Heart right ventricle (tissue), 16 donors: ENCODE measurements around the gene DSTYK. TPM values are rescaled to one million over a fixed set of nuclear protein-coding genes. Genes with fewer than 3 reads are reported as not detected.

ENCODE experiments used
- ATAC-seq, 8 donors: fragments of 200-7000 bp; cut with Tn5 transposase; one replicate each; pipeline ENCODE4 v1.9.1; 2020; ENCODE audit warnings: mild to moderate bottlenecking in 8 of 8, moderate library complexity in 8 of 8, moderate number of reproducible peaks in 1 of 8
- DNase-seq, 2 donors: peaks; one replicate each; pipeline ENCODE4 v3.0.0-alpha.2; 2020
- H3K27ac ChIP-seq, 10 donors: fragments of 200-600 bp; sonication (generic) in 2 of 10; one replicate each; pipeline versions ENCODE4 v1.5.0 to v1.8.0; 2020 to 2022; ENCODE audit warnings: mild to moderate bottlenecking in 3 of 10
- H3K27me3 ChIP-seq, 7 donors: fragments of 200-600 bp; one replicate each; pipeline ENCODE4 v1.8.0; 2021 to 2022; ENCODE audit warnings: mild to moderate bottlenecking in 2 of 7
- H3K36me3 ChIP-seq, 9 donors: fragments of 200-600 bp; sonication (generic) in 1 of 9; one replicate each; pipeline versions ENCODE4 v1.5.0 to v1.8.0; 2020 to 2022; ENCODE audit warnings: mild to moderate bottlenecking in 2 of 9
- H3K4me1 ChIP-seq, 9 donors: fragments of 200-600 bp; sonication (generic) in 1 of 9; one replicate each; pipeline versions ENCODE4 v1.5.0 to v1.8.0; 2020 to 2022; ENCODE audit warnings: mild to moderate bottlenecking in 4 of 9
- H3K4me3 ChIP-seq, 10 donors: fragments of 200-600 bp; sonication (generic) in 2 of 10; one replicate each; pipeline versions ENCODE4 v1.5.0 to v1.8.0; 2020 to 2022; ENCODE audit warnings: mild to moderate bottlenecking in 7 of 10, moderate library complexity in 2 of 10
- H3K9me3 ChIP-seq, 11 donors: fragments of 200-600 bp in 10 of 11; sonication (generic) in 2 of 11; one replicate each; pipeline versions ENCODE4 v1.5.0 to v1.8.0; 2013 to 2022; ENCODE audit warnings: mild to moderate bottlenecking in 2 of 11, control low read depth in 1 of 11, moderate library complexity in 1 of 11
- WGBS, 2 donors: extraction: QIAGEN DNeasy Blood & Tissue Kit; methylation state at CpG; one replicate each; pipeline ENCODE4 v1.1.7; 2013; ENCODE audit warnings: inconsistent platforms in 1 of 2; 5-methylcytosine and 5-hydroxymethylcytosine counted together
- intact Hi-C, 10 donors: fragments of 100-400 bp; cut with DNase I; formaldehyde crosslinking; loops; one replicate each; pipeline versions ENCODE4 v1.11.1 to v1.14.2; 2022
- polyA plus RNA-seq, 2 donors: library from polyadenylated mRNA; stranded (reverse); fragments of 200-250 nt; gene quantifications; one replicate each; pipeline ENCODE4 v1.2.3, GENCODE V29; 2013
- total RNA-seq, 10 donors: library from RNA; stranded (reverse); fragmentation: NEBNext Ultra II Directional in 3 of 10; extraction: Animal tissue kit (Norgen Biotek cat#: 25700) in 3 of 10; gene quantifications; one replicate each; pipeline versions ENCODE4 v1.2.1 to v1.2.4, GENCODE V29; 2021 to 2023
- TF ChIP-seq, protein P1 (sequence below), 9 donors: fragments of 200-600 bp; sonication (generic) in 2 of 9; IDR thresholded peaks; one replicate each; pipeline versions ENCODE4 v1.5.0 to v1.8.0; 2021 to 2022; ENCODE audit warnings: antibody characterized with exemption in 9 of 9, mild to moderate bottlenecking in 5 of 9, moderate library complexity in 1 of 9
- donor health status: Arrhythmogenic right ventricular cardiomyopathy.
- donor health status: ischemic (EF 13 %, LVEDD 7.1; RV severe dilation, severe dysfunction).
- donor health status: healthy with polysubstance abuse.
- donor health status: DM: no; HTN: yes; CAD: no.
- donor health status: DM: no; HTN: no; CAD: no.
- donor health status: ischemic (EF 25% LVEDD 6.9; RV normal size, moderate dysfunction).
- donor health status: ischemic (EF 25% LVEDD 5.7; RV mildly dilated, moderate dysfunction).
- donor health status: healthy.
- donor health status: DM: yes; HTN: yes; CAD: no.
- donor health status: Ischemic cardiomyopathy.
- donor health status: ischemic (EF 35%, LVEDD 5.7; RV mildly dilated, moderate dysfunction).
- donor health status: nonischemic (EF 11% LVEDD 7.7; RV severe dilation, severe dysfunction).
- donor health status: DM: yes; HTN: yes; CAD: no.
- donor health status: PGD.
- donor health status: ischemic (EF 29% LVEDD 5.4; RV normal size, mild dysfunction).
- donor health status: nonischemic (EF 23%, LVEDD 6.1; RV moderate dilation, normal function).

DSTYK gene
- total and polyA plus RNA-seq, 12 donors: 2.6 to 9.5 (median 7.6) TPM

DNA sequence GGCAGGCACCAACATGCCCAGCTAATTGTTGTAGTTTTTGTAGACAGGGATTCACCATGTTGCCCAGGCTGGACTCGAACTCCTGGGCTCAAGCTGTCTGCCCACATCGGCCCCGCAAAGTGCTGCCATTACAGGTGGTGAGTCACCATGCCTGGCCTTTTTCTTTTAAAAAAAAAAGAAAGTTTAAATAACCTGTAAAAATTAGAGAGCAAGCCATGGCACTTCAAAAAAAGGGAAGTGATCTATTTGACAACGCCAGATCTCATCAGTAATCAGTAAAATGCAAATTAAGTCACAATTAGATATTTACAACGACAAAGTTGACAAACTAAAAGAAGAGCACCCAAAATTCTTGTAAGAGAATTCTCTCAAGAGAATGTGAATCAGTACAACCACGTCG is 86.8 kb downstream of the DSTYK start:
- intact Hi-C loops: loop anchor here in 3 of 10 donors (5.0 to 10.0 kb wide), 2 partner anchors 100 to 133 kb away; partner anchors contain the start of gene TMCC2 (in 1 of the 3)
- ATAC-seq: no peak

GRCh38 chr1:205122489-205122882 is 89.0 kb downstream of the DSTYK start:
- Histone ChIP-seq H3K36me3 (peaks cover 0 to 22% (median 0%) of the 10 kb centered on the region in 9 donors), H3K4me3 (peak overlapping the region; percentile 13 to 95 (median 86)), H3K4me1 (peaks cover 10 to 35% (median 29%) of the 10 kb centered on the region in 9 donors), H3K27me3 (no peaks in the 10 kb centered on the region), H3K9me3 (no peaks in the 10 kb centered on the region), H3K27ac (peak overlapping the region; percentile 88 to 98 (median 94))
- intact Hi-C loops: loop anchor here in 4 of 10 donors (1.0 to 10.0 kb wide), 4 partner anchors 89 to 135 kb away; partner anchors contain the start of genes DSTYK (in 1 of the 4) and TMCC2 (in 1 of the 4)
- TF ChIP-seq, protein P1, sequence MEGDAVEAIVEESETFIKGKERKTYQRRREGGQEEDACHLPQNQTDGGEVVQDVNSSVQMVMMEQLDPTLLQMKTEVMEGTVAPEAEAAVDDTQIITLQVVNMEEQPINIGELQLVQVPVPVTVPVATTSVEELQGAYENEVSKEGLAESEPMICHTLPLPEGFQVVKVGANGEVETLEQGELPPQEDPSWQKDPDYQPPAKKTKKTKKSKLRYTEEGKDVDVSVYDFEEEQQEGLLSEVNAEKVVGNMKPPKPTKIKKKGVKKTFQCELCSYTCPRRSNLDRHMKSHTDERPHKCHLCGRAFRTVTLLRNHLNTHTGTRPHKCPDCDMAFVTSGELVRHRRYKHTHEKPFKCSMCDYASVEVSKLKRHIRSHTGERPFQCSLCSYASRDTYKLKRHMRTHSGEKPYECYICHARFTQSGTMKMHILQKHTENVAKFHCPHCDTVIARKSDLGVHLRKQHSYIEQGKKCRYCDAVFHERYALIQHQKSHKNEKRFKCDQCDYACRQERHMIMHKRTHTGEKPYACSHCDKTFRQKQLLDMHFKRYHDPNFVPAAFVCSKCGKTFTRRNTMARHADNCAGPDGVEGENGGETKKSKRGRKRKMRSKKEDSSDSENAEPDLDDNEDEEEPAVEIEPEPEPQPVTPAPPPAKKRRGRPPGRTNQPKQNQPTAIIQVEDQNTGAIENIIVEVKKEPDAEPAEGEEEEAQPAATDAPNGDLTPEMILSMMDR (IDR thresholded peaks at IDR 0.05): peak in 3 of 9 donors; percentile 3 to 14 (median 3)
- DNase-seq (no peak), ATAC-seq (peak in 3 of 8 donors; percentile 1 to 9 (median 6))
- WGBS, 2 donors: 21% methylated on average over 9 of the region's 9 CpGs

More for the DNA sequence above, 86.8 kb downstream of the DSTYK start:
- TF ChIP-seq, protein P1 (IDR thresholded peaks at IDR 0.05): no peak
- Histone ChIP-seq H3K9me3 (no peaks in the 10 kb centered on the region), H3K4me3 (no peak overlapping the region), H3K27me3 (no peaks in the 10 kb centered on the region), H3K36me3 (no peaks in the 10 kb centered on the region), H3K4me1 (peaks cover 10 to 28% (median 22%) of the 10 kb centered on the region in 9 donors), H3K27ac (no peak overlapping the region)
- no peak for DNase-seq
- WGBS, 2 donors: 82 to 87% methylated on average over 7 of the region's 7 CpGs

DNA sequence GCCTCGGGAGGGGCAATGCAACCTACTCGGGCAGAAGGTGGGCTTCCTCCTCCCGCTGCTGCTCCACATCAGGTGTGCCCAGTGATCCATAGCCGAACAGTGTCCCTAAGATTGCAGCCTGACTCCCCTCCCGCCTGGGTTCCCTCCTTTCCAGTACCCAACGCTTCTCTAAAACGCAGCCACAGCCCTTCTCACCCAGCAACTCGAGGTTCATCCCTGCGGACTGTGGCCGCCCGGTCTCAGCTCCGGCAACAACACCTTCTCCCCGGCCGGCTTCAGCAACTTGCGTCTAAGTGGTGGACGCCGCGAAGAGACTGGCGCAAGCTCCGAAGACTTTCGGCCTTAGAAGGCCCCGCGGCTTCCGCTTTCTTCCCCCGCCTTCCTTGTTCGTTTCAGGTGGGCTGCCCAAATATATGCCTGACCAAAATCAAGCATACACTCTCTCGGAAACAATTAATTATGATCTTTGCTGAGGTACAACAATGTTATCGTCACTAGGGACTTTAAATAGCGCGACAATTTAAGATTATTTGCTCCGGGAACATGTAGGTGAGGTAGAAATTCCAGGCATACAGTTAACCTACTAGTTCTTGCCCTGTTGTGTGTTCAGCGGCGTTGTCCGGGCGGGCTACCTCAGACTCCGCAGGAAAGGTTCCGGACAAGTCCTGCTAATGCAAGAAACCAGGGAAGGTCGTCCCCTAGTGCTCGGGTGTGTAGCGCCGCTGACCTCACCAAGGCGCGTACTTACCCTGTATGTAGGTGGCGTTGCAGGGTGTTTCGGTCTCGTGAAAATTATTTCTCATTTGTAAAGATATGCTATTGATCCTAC is 89.6 kb downstream of the DSTYK start, which contains the start of gene RBBP5:
Gene RBBP5, minus strand, starts transcription at position 319 of the 829 bp plus-strand sequence. Its CDS starts 105 bp downstream, at position 214.
- intact Hi-C loops: loop anchor here in 4 of 10 donors (1.0 to 10.0 kb wide), 5 partner anchors 89 to 135 kb away; partner anchors contain the start of genes DSTYK (in 1 of the 4) and TMCC2 (in 1 of the 4)
- DNase-seq (peak; percentile 94 to 96), ATAC-seq (peak; percentile 98 to 99 (median 99))
- Histone ChIP-seq H3K27ac (peak within 1 kb of the TSS; percentile 88 to 98 (median 94)), H3K9me3 (no peaks in the 10 kb centered on the region), H3K27me3 (no peaks in the 10 kb centered on the region), H3K36me3 (peaks cover 0 to 28% (median 0%) of the 10 kb centered on the region in 9 donors), H3K4me1 (peaks cover 10 to 35% (median 29%) of the 10 kb centered on the region in 9 donors), H3K4me3 (peak within 1 kb of the TSS; percentile 62 to 95 (median 86))
- WGBS, 2 donors: 0 to 1% methylated on average over 46 of the region's 46 CpGs
- TF ChIP-seq, protein P1 (IDR thresholded peaks at IDR 0.05): peak; percentile 47 to 92 (median 64)

GRCh38 chr1:205118752-205119151 is 92.8 kb downstream of the DSTYK start:
- intact Hi-C loops: no loop called here
- H3K4me1 ChIP-seq: peaks cover 10 to 39% (median 29%) of the 10 kb centered on the region in 9 donors
- 83 to 92% methylated on average over 2 of the region's 2 CpGs for WGBS, 2 donors
- TF ChIP-seq, protein P1 (IDR thresholded peaks at IDR 0.05): no peak
- no peaks in the 10 kb centered on the region for H3K9me3 ChIP-seq
- H3K36me3 ChIP-seq: peaks cover 0 to 58% (median 3%) of the 10 kb centered on the region in 9 donors
- DNase-seq (no peak), ATAC-seq (no peak)
- H3K27ac ChIP-seq: no peak overlapping the region
- no peaks in the 10 kb centered on the region for H3K27me3 ChIP-seq
- H3K4me3 ChIP-seq: no peak overlapping the region
